Esophagus squamous epithelium (tissue), 5 donors: Measurements from ENCODE around the gene VARS2. TPM values are rescaled to one million over a fixed set of nuclear protein-coding genes. Genes with fewer than 3 reads are reported as not detected.

Source experiments
- DNase-seq: peaks from one replicate; lab custom pipeline; 2025; lab: John Stamatoyannopoulos, UW
- H3K27ac ChIP-seq, 4 donors: fragments of 200-600 bp; sonication (generic); one replicate each; pipeline ENCODE4 v1.5.1; 2016 to 2019; ENCODE audit warnings: mild to moderate bottlenecking in 1 of 4
- H3K27me3 ChIP-seq, 4 donors: fragments of 200-600 bp; sonication (generic); 1 replicate in 3 of 4; 2 replicates in 1 of 4; pipeline versions ENCODE4 v1.5.1 to v1.6.0; 2017 to 2021; ENCODE audit warnings: antibody characterized with exemption in 1 of 4
- H3K36me3 ChIP-seq, 3 donors: fragments of 200-600 bp; sonication (generic); one replicate each; pipeline ENCODE4 v1.5.1; 2016 to 2019
- H3K4me1 ChIP-seq, 3 donors: fragments of 200-600 bp; sonication (generic); one replicate each; pipeline ENCODE4 v1.5.1; 2017 to 2019
- H3K4me3 ChIP-seq, 4 donors: fragments of 200-600 bp; sonication (generic); 1 replicate in 3 of 4; 2 replicates in 1 of 4; pipeline ENCODE4 v1.5.1; 2016 to 2019; ENCODE audit warnings: mild to moderate bottlenecking in 2 of 4, moderate library complexity in 1 of 4
- H3K9me3 ChIP-seq, 3 donors: fragments of 200-600 bp; sonication (generic); one replicate each; pipeline ENCODE4 v1.5.1; 2016 to 2019
- CTCF ChIP-seq, 6 experiments: fragments of 450-650 bp in 4 of 6; fragments of 200-600 bp in 2 of 6; sonication (generic) in 2 of 6; IDR thresholded peaks; one replicate each; pipeline ENCODE4 v1.5.1; 2016 to 2019; ENCODE audit warnings: antibody characterized with exemption in 6 of 6, mild to moderate bottlenecking in 4 of 6, moderate library complexity in 4 of 6
- POLR2A ChIP-seq, 4 donors: fragments of 450-650 bp; IDR thresholded peaks; one replicate each; pipeline ENCODE4 v1.6.1; 2017; ENCODE audit warnings: antibody characterized with exemption in 4 of 4, mild to moderate bottlenecking in 4 of 4, moderate library complexity in 3 of 4
- WGBS, 2 donors: methylation state at CpG; one replicate each; pipeline ENCODE4 v1.1.5; 2018; 5-methylcytosine and 5-hydroxymethylcytosine counted together
- intact Hi-C: fragments of 100-400 bp; cut with DNase I; formaldehyde crosslinking; loops from one replicate; pipeline ENCODE4 v1.15.0; 2022
- total RNA-seq, 4 donors: library from RNA; depleted of rRNA; stranded (reverse); fragments of >200 nt; gene quantifications; one replicate each; pipeline ENCODE4 v1.1.0, GENCODE V29; 2016
- donor health status: DM: yes; HTN: yes; CAD: no.

VARS2 gene
- total RNA-seq, 4 donors from 2014 or later, result 23.5 to 61.9 (median 33.0) TPM

GRCh38 chr6:30891816-30892538 is 22.1 kb upstream of the VARS2 start:
- 77 to 83% methylated on average over 9 to 13 of the region's 21 CpGs for WGBS, 2 donors
- TF ChIP-seq POLR2A (IDR thresholded peaks at IDR 0.05) (no peak), CTCF (IDR thresholded peaks at IDR 0.05) (no peak)
- no peak for DNase-seq

GRCh38 chr6:30893001-30893591 is 20.9 kb upstream of the VARS2 start:
- WGBS, 2 donors, result 60 to 88% methylated on average over 1 to 5 of the region's 16 CpGs
- Histone ChIP-seq H3K27me3 (no peaks in the 10 kb centered on the region), H3K4me1 (peaks cover 9 to 32% (median 15%) of the 10 kb centered on the region in 3 donors), H3K27ac (no peak overlapping the region), H3K36me3 (peaks cover 45 to 97% (median 60%) of the 10 kb centered on the region in 3 donors), H3K9me3 (no peaks in the 10 kb centered on the region), H3K4me3 (no peak overlapping the region)
- intact Hi-C loops, result no loop called here
- DNase-seq, result no peak
- no peak for TF ChIP-seq CTCF (IDR thresholded peaks at IDR 0.05)
- no peak for TF ChIP-seq POLR2A (IDR thresholded peaks at IDR 0.05)

More at GRCh38 chr6:30891816-30892538, 22.1 kb upstream of the VARS2 start:
- intact Hi-C loops, result no loop called here
- H3K27me3 ChIP-seq, result no peaks in the 10 kb centered on the region
- H3K4me1 ChIP-seq, result peaks cover 10 to 43% (median 19%) of the 10 kb centered on the region in 3 donors
- H3K27ac ChIP-seq, result no peak overlapping the region
- no peaks in the 10 kb centered on the region for H3K9me3 ChIP-seq
- peaks cover 34 to 85% (median 49%) of the 10 kb centered on the region in 3 donors for H3K36me3 ChIP-seq
- H3K4me3 ChIP-seq, result no peak overlapping the region

- H3K27me3 ChIP-seq, result no peaks in the 10 kb centered on the region
- H3K4me3 ChIP-seq, result no peak overlapping the region
- H3K4me1 ChIP-seq, result peaks cover 9 to 26% (median 10%) of the 10 kb centered on the region in 3 donors
- H3K36me3 ChIP-seq, result peaks cover 50 to 100% (median 65%) of the 10 kb centered on the region in 3 donors
- intact Hi-C loops, result no loop called here
- 84 to 89% methylated on average over 7 to 8 of the region's 8 CpGs for WGBS, 2 donors
- no peak overlapping the region for H3K27ac ChIP-seq
- no peaks in the 10 kb centered on the region for H3K9me3 ChIP-seq
- no peak for DNase-seq
- TF ChIP-seq POLR2A (IDR thresholded peaks at IDR 0.05) (no peak), CTCF (IDR thresholded peaks at IDR 0.05) (no peak)
Measured at GRCh38 chr6:30893666-30894065, 20.4 kb upstream of the VARS2 start.

- intact Hi-C loops, result no loop called here
- WGBS, 2 donors, result 84 to 87% methylated on average over 12 of the region's 12 CpGs
- TF ChIP-seq POLR2A (IDR thresholded peaks at IDR 0.05), result no peak
- TF ChIP-seq CTCF (IDR thresholded peaks at IDR 0.05), result no peak
- peaks cover 9 to 19% (median 9%) of the 10 kb centered on the region in 3 donors for H3K4me1 ChIP-seq
- no peaks in the 10 kb centered on the region for H3K9me3 ChIP-seq
- H3K27me3 ChIP-seq, result no peaks in the 10 kb centered on the region
- H3K27ac ChIP-seq, result no peak overlapping the region
- no peak overlapping the region for H3K4me3 ChIP-seq
- no peak for DNase-seq
- peaks cover 57 to 100% (median 71%) of the 10 kb centered on the region in 3 donors for H3K36me3 ChIP-seq
Measured at GRCh38 chr6:30894381-30894780, 19.7 kb upstream of the VARS2 start.

GRCh38 chr6:30894935-30895334 is 19.1 kb upstream of the VARS2 start:
- Histone ChIP-seq H3K27me3 (no peaks in the 10 kb centered on the region), H3K9me3 (no peaks in the 10 kb centered on the region), H3K27ac (no peak overlapping the region), H3K36me3 (peaks cover 59 to 100% (median 71%) of the 10 kb centered on the region in 3 donors), H3K4me1 (peaks cover 6 to 13% (median 8%) of the 10 kb centered on the region in 3 donors), H3K4me3 (no peak overlapping the region)
- DNase-seq, result no peak
- 84 to 87% methylated on average over 3 of the region's 3 CpGs for WGBS, 2 donors
- TF ChIP-seq CTCF (IDR thresholded peaks at IDR 0.05), result no peak
- no peak for TF ChIP-seq POLR2A (IDR thresholded peaks at IDR 0.05)
- intact Hi-C loops, result no loop called here
